GM12878 (cell line): ENCODE data around the gene KCNQ1OT1. TPM values are rescaled to one million over a fixed set of nuclear protein-coding genes. Genes with fewer than 3 reads are reported as not detected.

Source experiments
- ATAC-seq: fragments of 200-7000 bp; cut with Tn5 transposase; 3 replicates; pipeline ENCODE4 v1.9.1; 2020; ENCODE audit warnings: mild to moderate bottlenecking, moderate library complexity
- BruUV-seq: library from RNA; stranded (reverse); fragments of 400-500 nt; replicated peaks from 2 replicates; lab custom pipeline; 2021; lab: Mats Ljungman, UMichigan
- CTCF ChIA-PET: fragments of 300-600 bp; sonication (Branson Sonifier 250); formaldehyde crosslinking; extraction: SDS; loops from one replicate; lab custom pipeline; 2021; ENCODE audit warnings: inconsistent platforms; lab: Yijun Ruan, JAX
- POLR2A ChIA-PET: fragments of 350-600 bp; formaldehyde crosslinking; extraction: SDS; loops from one replicate; lab custom pipeline; 2021; ENCODE audit warnings: inconsistent platforms; lab: Charles Lee
- RAD21 ChIA-PET: fragments of 300-600 bp; sonication (Branson Sonifier 250); formaldehyde crosslinking; loops from one replicate; lab custom pipeline; 2023; ENCODE audit warnings: antibody characterized with exemption; ENCODE audit not compliant: unreplicated experiment; lab: Charles Lee
- SMC1A ChIA-PET: fragments of 300-600 bp; sonication (Branson Sonifier 250); formaldehyde crosslinking; loops from one replicate; lab custom pipeline; 2023; ENCODE audit not compliant: unreplicated experiment, uncharacterized antibody; lab: Charles Lee
- DNase-seq: peaks from one replicate; pipeline ENCODE4 v3.0.0-alpha.2; 2011; ENCODE audit warnings: low read depth, low spot score
- FAIRE-seq: peaks from 3 replicates; lab custom pipeline; 2011; peaks lifted over from hg19 to GRCh38; lab: Jason Lieb, UNC
- H2AFZ ChIP-seq: 2 replicates; pipeline ENCODE4 v1.6.0; 2011; ENCODE audit warnings: low read depth, low read length, control low read depth; ENCODE audit not compliant: control insufficient read depth
- H3K27ac ChIP-seq: 2 replicates; pipeline ENCODE4 v1.5.1; 2011; ENCODE audit warnings: control low read depth; ENCODE audit not compliant: control insufficient read depth, insufficient read depth
- H3K27me3 ChIP-seq, 2 experiments: replicated peaks in 1 of 2; 2 replicates each; pipeline versions ENCODE4 v1.6.0 to v1.6.1; 2011; ENCODE audit warnings: low read length in 1 of 2; ENCODE audit not compliant: control insufficient read depth in 2 of 2, insufficient read depth in 2 of 2
- H3K36me3 ChIP-seq, 2 experiments: 2 replicates each; pipeline ENCODE4 v1.5.1; 2011; ENCODE audit warnings: low read length in 1 of 2; ENCODE audit not compliant: control insufficient read depth in 2 of 2, insufficient read depth in 2 of 2
- H3K4me1 ChIP-seq: 2 replicates; pipeline ENCODE4 v1.6.1; 2011; ENCODE audit warnings: mild to moderate bottlenecking, low read length, moderate library complexity, mixed read lengths; ENCODE audit not compliant: control insufficient read depth, insufficient read depth
- H3K4me2 ChIP-seq: 2 replicates; pipeline ENCODE4 v1.6.0; 2011; ENCODE audit warnings: control low read depth; ENCODE audit not compliant: control insufficient read depth, insufficient read depth
- H3K4me3 ChIP-seq: fragments of 200-600 bp; sonication (generic); 2 replicates; pipeline ENCODE4 v1.5.1; 2016
- H3K79me2 ChIP-seq: 2 replicates; pipeline ENCODE4 v1.6.0; 2011; ENCODE audit warnings: low read length; ENCODE audit not compliant: control insufficient read depth, insufficient read depth
- H3K9ac ChIP-seq: 2 replicates; pipeline ENCODE4 v1.8.0; 2011; ENCODE audit warnings: low read length, control low read depth, mixed read lengths; ENCODE audit not compliant: control insufficient read depth, insufficient read depth
- H3K9me3 ChIP-seq: replicated peaks from 3 replicates; pipeline ENCODE4 v1.5.1; 2011; ENCODE audit warnings: mild to moderate bottlenecking, low read length; ENCODE audit not compliant: control insufficient read depth, insufficient read depth
- H4K20me1 ChIP-seq: 2 replicates; pipeline ENCODE4 v1.6.0; 2011; ENCODE audit not compliant: control insufficient read depth, insufficient read depth
- CREB1 ChIP-seq: IDR thresholded peaks from 2 replicates; pipeline ENCODE4 v1.6.1; 2012; ENCODE audit warnings: low read depth, mild to moderate bottlenecking, inconsistent platforms
- EGR1 ChIP-seq, 2 experiments: IDR thresholded peaks; 1 replicate in 1 of 2; 2 replicates in 1 of 2; pipeline ENCODE4 v1.6.1; 2011 to 2012; ENCODE audit warnings: low read depth in 2 of 2, low read length in 2 of 2, borderline replicate concordance in 1 of 2, mild to moderate bottlenecking in 1 of 2, moderate library complexity in 1 of 2
- FOS ChIP-seq: IDR thresholded peaks from 3 replicates; pipeline ENCODE4 v1.6.1; 2011; ENCODE audit warnings: borderline replicate concordance; ENCODE audit not compliant: insufficient read length; ENCODE audit errors: extremely low read depth
- HDAC2 ChIP-seq: fragments of 200-600 bp; sonication (generic); IDR thresholded peaks from 2 replicates; pipeline ENCODE4 v1.6.1; 2017
- IRF3 ChIP-seq: fragments of 450-650 bp; IDR thresholded peaks from 2 replicates; pipeline ENCODE4 v1.6.1; 2014; ENCODE audit warnings: mild to moderate bottlenecking
- JUND ChIP-seq: IDR thresholded peaks from 2 replicates; pipeline ENCODE4 v1.6.1; 2012; ENCODE audit warnings: low read depth, mild to moderate bottlenecking, low read length, improper control_type of control experiment, moderate library complexity
- KAT2A ChIP-seq: conservative IDR thresholded peaks from 2 replicates; pipeline ENCODE4 v1.6.1; 2011; ENCODE audit warnings: low read depth, low read length; ENCODE audit not compliant: control insufficient read depth
- MEF2A ChIP-seq: IDR thresholded peaks from 2 replicates; pipeline ENCODE4 v1.6.1; 2011; ENCODE audit warnings: low read depth, mild to moderate bottlenecking, low read length, moderate library complexity; ENCODE audit not compliant: insufficient read depth
- RAD51 ChIP-seq: fragments of 450-650 bp; IDR thresholded peaks from 2 replicates; pipeline ENCODE4 v1.6.1; 2016; ENCODE audit warnings: moderate library complexity, mild to moderate bottlenecking, inconsistent platforms
- RB1 ChIP-seq: fragments of 450-650 bp; formaldehyde crosslinking; IDR thresholded peaks from 2 replicates; pipeline ENCODE4 v1.6.1; 2017; ENCODE audit warnings: mild to moderate bottlenecking, borderline replicate concordance
- RCOR1 ChIP-seq: conservative IDR thresholded peaks from 2 replicates; pipeline ENCODE4 v1.6.1; 2012; ENCODE audit warnings: low read depth, low read length, improper control_type of control experiment
- RFX5 ChIP-seq: IDR thresholded peaks from 2 replicates; pipeline ENCODE4 v1.6.1; 2011; ENCODE audit warnings: low read depth, low read length, improper control_type of control experiment
- SP1 ChIP-seq: IDR thresholded peaks from one replicate; pipeline ENCODE4 v1.6.1; 2011; ENCODE audit warnings: low read depth, low read length
- ZBTB11 ChIP-seq: fragments of 450-650 bp; formaldehyde crosslinking; IDR thresholded peaks from 2 replicates; pipeline ENCODE4 v1.5.0; 2022; ENCODE audit warnings: mild to moderate bottlenecking, missing genetic modification characterization
- ZNF217 ChIP-seq: fragments of 450-650 bp; IDR thresholded peaks from 2 replicates; pipeline ENCODE4 v1.6.1; 2017; ENCODE audit warnings: antibody characterized with exemption, mild to moderate bottlenecking
- WGBS: methylation state at CpG from one replicate; pipeline ENCODE4 v1.1.6; 2016; ENCODE audit warnings: low lambda C conversion rate; ENCODE audit not compliant: insufficient replicate concordance, insufficient coverage; ENCODE audit errors: missing lambda C conversion rate; 5-methylcytosine and 5-hydroxymethylcytosine counted together
- in situ Hi-C: fragments of 300-500 bp; cut with MboI; formaldehyde crosslinking; loops from 9 replicates; pipeline ENCODE4 v1.14.3; 2018; ENCODE audit warnings: mixed read lengths
- intact Hi-C: fragments of 100-400 bp; cut with micrococcal nuclease; formaldehyde crosslinking; loops from one replicate; pipeline ENCODE4 v1.14.2; 2022; ENCODE audit not compliant: unreplicated experiment
- polyA plus RNA-seq, 11 experiments: library from polyadenylated mRNA; depleted of rRNA in 4 of 11; unstranded in 6 of 11; stranded (reverse) in 5 of 11; fragments of >200 nt; fragmentation: Nextera tagmentation in 4 of 11; fragmentation: Illumina TruSeq in 1 of 11; extraction: Ambion mirVana in 4 of 11; extraction: Trizol in 1 of 11; gene quantifications; 1 replicate in 1 of 11; 2 replicates in 10 of 11; pipeline versions ENCODE4 v1.2.1 to v1.2.3, GENCODE V29; 2011 to 2016; ENCODE audit warnings: inconsistent platforms in 2 of 11, missing spikeins in 2 of 11, low read depth in 1 of 11
- total RNA-seq, 4 experiments: library from RNA; depleted of rRNA in 3 of 4; stranded (reverse); fragments of >200 nt in 3 of 4; fragmentation: Illumina TruSeq in 1 of 4; extraction: Trizol in 1 of 4; gene quantifications; 2 replicates each; pipeline versions ENCODE4 v1.2.1 to v1.2.3, GENCODE V29; 2013 to 2021
- TF ChIP-seq, protein P1 (sequence below): fragments of 450-650 bp; IDR thresholded peaks from 2 replicates; pipeline ENCODE4 v1.6.1; 2017; ENCODE audit warnings: antibody characterized with exemption, mild to moderate bottlenecking, moderate library complexity

Gene KCNQ1OT1
- total and polyA plus RNA-seq, 10 of the 15 experiments (the other 5 are each of a cell fraction or from before 2014, with no cell fraction given), result 0.02 to 1.6 (median 0.41) TPM

DNA sequence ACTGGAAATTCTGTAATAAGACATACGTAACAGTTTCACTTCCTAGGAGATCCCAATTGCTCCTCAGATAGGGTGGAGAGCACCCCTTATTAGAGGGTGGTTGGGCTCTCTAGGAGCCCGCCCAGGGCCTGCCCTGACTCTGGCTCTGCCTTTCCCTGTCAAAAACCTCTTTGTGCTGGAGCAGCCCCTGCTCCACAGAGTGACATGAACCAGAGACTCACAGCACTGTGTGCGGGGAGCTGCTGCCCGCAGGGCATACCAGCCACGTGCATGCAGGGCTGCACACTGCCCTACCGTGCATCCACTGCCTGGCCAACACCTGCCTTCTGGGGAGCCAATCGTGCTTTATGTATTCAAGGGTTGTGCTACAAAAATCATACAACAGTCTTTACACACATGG is 24.3 kb downstream of the KCNQ1OT1 start:
- Histone ChIP-seq H3K79me2 (no peaks in the 10 kb centered on the region; the same call in 1 of the 2 replicates), H3K27me3 (no peaks in the 10 kb centered on the region)

GRCh38 chr11:2674658-2675131 is 25.1 kb downstream of the KCNQ1OT1 start:
- Histone ChIP-seq H3K4me2 (no peak overlapping the region), H3K9ac (no peak overlapping the region), H4K20me1 (no peaks in the 10 kb centered on the region), H2AFZ (no peak overlapping the region), H3K4me3 (no peak overlapping the region), H3K36me3 (no peaks in the 10 kb centered on the region), H3K79me2 (no peaks in the 10 kb centered on the region; the same call in 1 of the 2 replicates), H3K4me1 (no peaks in the 10 kb centered on the region), H3K27ac (no peak overlapping the region), H3K27me3 (no peaks in the 10 kb centered on the region), H3K9me3 (no peaks in the 10 kb centered on the region)
- BruUV-seq, result no TSS peak
- ChIA-PET POLR2A (no interaction called here), SMC1A (no interaction called here), RAD21 (no interaction called here), CTCF (interaction anchor here (0.6 kb wide), 1 partner anchor 39 kb away, joined by 3 read pairs; no protein-coding TSS in a partner anchor)
- intact Hi-C loops (no loop called here), in situ Hi-C loops (no loop called here)
- no peak for ATAC-seq
- FAIRE-seq, result no peak
- 63% methylated on average over 8 of the region's 8 CpGs for WGBS
- DNase-seq, result no peak
- no peak for TF ChIP-seq RCOR1
- no peak for TF ChIP-seq RB1
- no peak for TF ChIP-seq KAT2A
- TF ChIP-seq, protein P1, sequence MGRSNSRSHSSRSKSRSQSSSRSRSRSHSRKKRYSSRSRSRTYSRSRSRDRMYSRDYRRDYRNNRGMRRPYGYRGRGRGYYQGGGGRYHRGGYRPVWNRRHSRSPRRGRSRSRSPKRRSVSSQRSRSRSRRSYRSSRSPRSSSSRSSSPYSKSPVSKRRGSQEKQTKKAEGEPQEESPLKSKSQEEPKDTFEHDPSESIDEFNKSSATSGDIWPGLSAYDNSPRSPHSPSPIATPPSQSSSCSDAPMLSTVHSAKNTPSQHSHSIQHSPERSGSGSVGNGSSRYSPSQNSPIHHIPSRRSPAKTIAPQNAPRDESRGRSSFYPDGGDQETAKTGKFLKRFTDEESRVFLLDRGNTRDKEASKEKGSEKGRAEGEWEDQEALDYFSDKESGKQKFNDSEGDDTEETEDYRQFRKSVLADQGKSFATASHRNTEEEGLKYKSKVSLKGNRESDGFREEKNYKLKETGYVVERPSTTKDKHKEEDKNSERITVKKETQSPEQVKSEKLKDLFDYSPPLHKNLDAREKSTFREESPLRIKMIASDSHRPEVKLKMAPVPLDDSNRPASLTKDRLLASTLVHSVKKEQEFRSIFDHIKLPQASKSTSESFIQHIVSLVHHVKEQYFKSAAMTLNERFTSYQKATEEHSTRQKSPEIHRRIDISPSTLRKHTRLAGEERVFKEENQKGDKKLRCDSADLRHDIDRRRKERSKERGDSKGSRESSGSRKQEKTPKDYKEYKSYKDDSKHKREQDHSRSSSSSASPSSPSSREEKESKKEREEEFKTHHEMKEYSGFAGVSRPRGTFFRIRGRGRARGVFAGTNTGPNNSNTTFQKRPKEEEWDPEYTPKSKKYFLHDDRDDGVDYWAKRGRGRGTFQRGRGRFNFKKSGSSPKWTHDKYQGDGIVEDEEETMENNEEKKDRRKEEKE, result no peak
- TF ChIP-seq IRF3, result no peak
- no peak for TF ChIP-seq ZBTB11 (CRISPR knock-in tag)

More for the DNA sequence above, 24.3 kb downstream of the KCNQ1OT1 start:
- ChIA-PET SMC1A (no interaction called here), RAD21 (no interaction called here), CTCF (no interaction called here), POLR2A (no interaction called here)
- no peak for FAIRE-seq
- Histone ChIP-seq H3K27ac (no peak overlapping the region), H3K4me1 (no peaks in the 10 kb centered on the region), H4K20me1 (no peaks in the 10 kb centered on the region), H3K4me2 (no peak overlapping the region), H3K4me3 (no peak overlapping the region), H3K9me3 (no peaks in the 10 kb centered on the region), H3K9ac (no peak overlapping the region), H3K36me3 (no peaks in the 10 kb centered on the region), H2AFZ (no peak overlapping the region)
- TF ChIP-seq RAD51 (no peak), MEF2A (no peak), JUND (no peak), FOS (no peak), SP1 (no peak), CREB1 (no peak), RFX5 (no peak), ZNF217 (no peak), HDAC2 (no peak), EGR1 (IDR thresholded peaks at IDR 0.05; ENCODE audit: borderline replicate concordance in 1 of 2, low read depth in 2 of 2, low read length in 2 of 2) (no peak)
- no peak for ATAC-seq
- DNase-seq, result no peak
- intact Hi-C loops (no loop called here), in situ Hi-C loops (no loop called here)
- BruUV-seq, result no TSS peak
- 63% methylated on average over 7 of the region's 7 CpGs for WGBS
